ENCODE results near the gene SEMA4F.
A peak's percentile ranks its signal among the peaks of the same experiment; 100 is the strongest.
"Not testable (repeated sequence)": the region's sequence is repeated elsewhere in the genome, so short reads cannot be mapped to it uniquely, and the experiment has no call there.

The SEMA4F gene

DNA sequence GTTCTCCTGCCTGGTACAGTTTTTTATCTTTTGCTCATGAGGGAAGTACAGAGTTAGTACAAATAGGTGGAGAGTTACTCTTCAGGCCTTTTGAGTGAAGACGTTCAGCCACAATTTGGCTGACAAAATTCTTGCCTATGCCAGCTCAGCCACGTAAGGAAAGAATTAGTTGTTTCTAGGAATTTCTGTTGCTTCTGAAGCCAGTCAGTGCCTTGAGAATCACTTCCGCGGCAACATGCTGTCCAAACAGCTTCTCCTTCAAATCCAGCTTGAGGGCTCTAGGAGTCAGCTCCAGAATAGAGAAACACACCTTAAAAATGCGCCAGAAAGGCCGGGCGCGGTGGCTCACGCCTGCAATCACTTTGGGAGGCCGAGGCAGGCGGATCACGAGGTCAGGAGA, 33.4 kb upstream of the SEMA4F start:
- no peak for DNase-seq (ENCODE audit: low read depth)
- TF ChIP-seq POLR2A (IDR thresholded peaks at IDR 0.05; ENCODE audit: extremely low read depth, insufficient read length), result no peak
- TF ChIP-seq MYC (IDR thresholded peaks at IDR 0.05; ENCODE audit: low read depth, low read length), result no peak
- TF ChIP-seq, protein P1, sequence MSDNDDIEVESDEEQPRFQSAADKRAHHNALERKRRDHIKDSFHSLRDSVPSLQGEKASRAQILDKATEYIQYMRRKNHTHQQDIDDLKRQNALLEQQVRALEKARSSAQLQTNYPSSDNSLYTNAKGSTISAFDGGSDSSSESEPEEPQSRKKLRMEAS (IDR thresholded peaks at IDR 0.05; ENCODE audit: low read depth, low read length), result no peak
- TF ChIP-seq, protein P2, sequence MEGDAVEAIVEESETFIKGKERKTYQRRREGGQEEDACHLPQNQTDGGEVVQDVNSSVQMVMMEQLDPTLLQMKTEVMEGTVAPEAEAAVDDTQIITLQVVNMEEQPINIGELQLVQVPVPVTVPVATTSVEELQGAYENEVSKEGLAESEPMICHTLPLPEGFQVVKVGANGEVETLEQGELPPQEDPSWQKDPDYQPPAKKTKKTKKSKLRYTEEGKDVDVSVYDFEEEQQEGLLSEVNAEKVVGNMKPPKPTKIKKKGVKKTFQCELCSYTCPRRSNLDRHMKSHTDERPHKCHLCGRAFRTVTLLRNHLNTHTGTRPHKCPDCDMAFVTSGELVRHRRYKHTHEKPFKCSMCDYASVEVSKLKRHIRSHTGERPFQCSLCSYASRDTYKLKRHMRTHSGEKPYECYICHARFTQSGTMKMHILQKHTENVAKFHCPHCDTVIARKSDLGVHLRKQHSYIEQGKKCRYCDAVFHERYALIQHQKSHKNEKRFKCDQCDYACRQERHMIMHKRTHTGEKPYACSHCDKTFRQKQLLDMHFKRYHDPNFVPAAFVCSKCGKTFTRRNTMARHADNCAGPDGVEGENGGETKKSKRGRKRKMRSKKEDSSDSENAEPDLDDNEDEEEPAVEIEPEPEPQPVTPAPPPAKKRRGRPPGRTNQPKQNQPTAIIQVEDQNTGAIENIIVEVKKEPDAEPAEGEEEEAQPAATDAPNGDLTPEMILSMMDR (IDR thresholded peaks at IDR 0.05; ENCODE audit: low read depth, low read length), result no peak
- no peak overlapping the region for H3K4me3 ChIP-seq (ENCODE audit: low read depth, low read length)

DNA sequence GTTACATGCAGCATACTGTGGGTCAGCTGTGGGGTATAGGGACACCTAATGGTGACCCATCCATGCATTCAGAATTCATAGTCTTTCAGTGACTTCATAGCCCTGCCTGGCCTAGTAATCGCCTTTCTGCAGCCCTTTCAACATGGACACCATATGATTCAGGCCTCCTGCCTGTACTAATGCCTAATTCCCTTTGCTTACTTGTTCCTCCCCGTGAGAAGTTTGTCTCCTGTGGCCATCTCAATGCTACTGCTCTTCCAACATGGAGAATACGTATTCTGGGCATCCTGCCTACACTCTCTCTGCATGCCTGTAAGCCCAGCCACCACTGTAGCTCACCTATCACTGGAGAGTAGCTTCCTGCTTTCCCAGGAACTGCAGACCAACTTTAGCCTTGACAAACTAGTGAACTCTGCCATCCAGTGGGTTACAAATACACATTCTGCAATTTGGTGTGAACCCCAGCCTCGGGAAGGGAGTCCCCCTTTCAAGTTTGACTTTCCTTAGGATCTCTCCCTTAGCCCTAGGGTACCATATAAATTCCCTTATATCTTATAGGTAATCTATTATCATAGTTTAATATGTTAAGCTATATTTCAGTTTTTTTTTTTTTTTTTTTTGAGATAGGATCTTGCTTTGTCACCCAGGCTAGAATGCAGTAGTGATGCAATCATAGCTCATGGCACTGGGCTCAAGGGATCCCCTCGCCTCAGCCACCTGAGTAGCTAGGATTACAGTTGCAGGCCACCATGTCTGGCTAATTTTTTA, 28.2 kb upstream of the SEMA4F start:
- no peak overlapping the region for H3K4me3 ChIP-seq (ENCODE audit: low read depth, low read length)
- DNase-seq (ENCODE audit: low read depth), result peak; percentile 19
- TF ChIP-seq, protein P1 (IDR thresholded peaks at IDR 0.05; ENCODE audit: low read depth, low read length), result no peak
- no peak for TF ChIP-seq MYC (IDR thresholded peaks at IDR 0.05; ENCODE audit: low read depth, low read length)
- TF ChIP-seq, protein P2 (IDR thresholded peaks at IDR 0.05; ENCODE audit: low read depth, low read length), result no peak
- no peak for TF ChIP-seq POLR2A (IDR thresholded peaks at IDR 0.05; ENCODE audit: extremely low read depth, insufficient read length)

DNA sequence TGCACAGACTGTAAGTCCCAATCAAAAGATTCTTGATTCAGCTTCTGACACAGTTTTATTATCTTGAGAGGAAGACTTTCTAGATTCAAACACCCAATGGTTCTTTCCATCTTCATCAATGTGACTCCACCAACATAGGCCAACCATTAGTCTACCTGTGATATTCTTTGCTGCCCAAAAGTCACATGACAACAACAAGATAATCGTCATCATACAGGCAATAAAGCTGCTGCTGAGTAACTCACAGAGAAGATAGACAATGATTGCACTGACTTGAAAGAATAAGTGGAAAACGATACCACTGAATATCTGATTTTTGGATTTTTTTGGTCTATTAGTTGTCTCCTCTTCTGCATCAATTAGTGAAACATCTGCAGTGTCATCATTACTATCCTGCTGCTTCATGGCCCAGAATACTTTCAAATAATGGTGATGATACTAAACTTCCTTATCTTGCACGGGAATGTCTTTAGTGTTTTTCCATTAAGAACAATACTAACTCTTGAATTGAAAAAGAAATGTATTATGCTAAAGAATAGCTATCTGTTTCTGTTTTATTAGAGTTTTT, 25.4 kb upstream of the SEMA4F start:
- no peak for DNase-seq (ENCODE audit: low read depth)

DNA sequence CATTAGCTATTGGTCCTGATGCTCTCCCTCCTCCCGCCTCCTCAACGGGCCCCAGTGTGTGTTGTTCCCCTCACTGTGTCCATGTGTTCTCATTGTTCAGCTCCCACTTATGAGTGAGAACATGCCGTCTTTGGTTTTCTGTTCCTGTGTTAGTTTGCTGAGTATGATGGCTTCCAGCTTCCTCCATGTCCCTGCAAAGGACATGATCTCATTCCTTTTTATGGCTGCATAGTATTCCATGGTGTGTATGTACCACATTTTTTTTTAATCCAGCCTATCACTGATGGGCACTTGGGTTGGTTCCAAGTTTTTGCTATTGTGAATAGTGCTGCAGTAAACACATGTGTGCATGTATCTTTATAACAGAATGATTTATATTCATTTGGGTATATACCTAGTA, 23.6 kb upstream of the SEMA4F start:
- DNase-seq (ENCODE audit: low read depth); H3K4me3 ChIP-seq (ENCODE audit: low read depth, low read length): not testable (repeated sequence)

More for the DNA sequence above, 25.4 kb upstream of the SEMA4F start:
- no peak overlapping the region for H3K4me3 ChIP-seq (ENCODE audit: low read depth, low read length)
- TF ChIP-seq MYC (IDR thresholded peaks at IDR 0.05; ENCODE audit: low read depth, low read length) (no peak), POLR2A (IDR thresholded peaks at IDR 0.05; ENCODE audit: extremely low read depth, insufficient read length) (no peak)

DNA sequence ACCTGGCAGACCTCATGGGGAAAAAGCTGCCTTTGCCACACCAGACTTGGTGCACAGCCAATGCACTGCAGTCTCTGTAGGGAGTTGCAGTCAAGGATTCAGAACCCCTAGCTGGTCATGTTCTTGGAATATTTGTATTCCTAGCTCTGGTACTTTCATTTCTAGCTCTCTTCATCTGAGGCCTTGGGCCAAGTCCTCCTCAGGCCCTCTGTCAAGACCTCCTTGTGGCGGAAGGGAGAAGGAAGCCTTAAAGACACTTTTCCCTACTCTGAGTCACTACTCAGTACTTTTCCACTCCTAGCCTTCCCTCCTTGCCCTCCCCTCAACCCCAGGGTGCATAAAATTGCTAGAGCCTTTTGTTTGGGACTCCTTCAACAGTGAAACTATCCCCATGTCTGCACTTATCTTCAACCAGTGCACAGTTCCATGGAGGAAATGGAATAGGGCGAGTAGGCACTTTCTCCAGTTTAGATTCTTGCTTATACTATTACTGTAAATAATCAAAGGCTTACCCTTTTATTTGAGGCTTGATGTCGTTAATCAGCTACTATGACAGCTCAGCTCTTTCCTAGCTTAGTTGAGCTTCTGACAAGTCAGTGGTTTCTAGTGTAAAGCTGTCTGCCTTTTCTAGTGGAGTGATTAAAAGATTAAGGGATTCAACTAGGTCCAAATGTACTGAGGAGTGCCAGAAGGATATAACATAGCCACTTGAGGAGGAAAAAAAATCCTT, 21.7 kb upstream of the SEMA4F start:
- H3K4me3 ChIP-seq (ENCODE audit: low read depth, low read length), result no peak overlapping the region
- DNase-seq (ENCODE audit: low read depth), result no peak
- TF ChIP-seq MYC (IDR thresholded peaks at IDR 0.05; ENCODE audit: low read depth, low read length) (no peak), POLR2A (IDR thresholded peaks at IDR 0.05; ENCODE audit: extremely low read depth, insufficient read length) (no peak)
- TF ChIP-seq, protein P2 (IDR thresholded peaks at IDR 0.05; ENCODE audit: low read depth, low read length), result no peak
- TF ChIP-seq, protein P1 (IDR thresholded peaks at IDR 0.05; ENCODE audit: low read depth, low read length), result no peak

DNA sequence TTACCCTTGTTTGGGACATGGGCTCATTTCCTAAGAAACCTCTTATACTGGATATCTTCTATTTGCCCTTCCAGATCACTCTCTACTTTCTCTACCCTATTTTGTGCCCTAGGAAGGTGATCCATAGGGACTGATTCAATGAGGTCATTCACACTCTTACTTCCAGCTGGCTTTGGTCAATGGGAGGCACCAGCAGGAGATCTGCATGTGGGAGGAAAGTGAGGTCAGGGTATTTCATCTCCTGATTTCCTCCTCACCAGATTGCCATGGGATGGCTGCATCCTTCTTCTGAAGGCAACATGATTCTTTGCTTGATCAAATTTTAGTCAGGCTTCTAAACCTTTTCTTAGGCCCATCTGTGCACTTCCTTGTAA, 21.1 kb upstream of the SEMA4F start:
- no peak for TF ChIP-seq MYC (IDR thresholded peaks at IDR 0.05; ENCODE audit: low read depth, low read length)
- TF ChIP-seq, protein P2 (IDR thresholded peaks at IDR 0.05; ENCODE audit: low read depth, low read length), result no peak
- no peak for TF ChIP-seq POLR2A (IDR thresholded peaks at IDR 0.05; ENCODE audit: extremely low read depth, insufficient read length)
- TF ChIP-seq, protein P1 (IDR thresholded peaks at IDR 0.05; ENCODE audit: low read depth, low read length), result no peak
- DNase-seq (ENCODE audit: low read depth), result no peak
- no peak overlapping the region for H3K4me3 ChIP-seq (ENCODE audit: low read depth, low read length)
